OCI-LY7 (cell line): Measurements from ENCODE around the gene ZNF609. TPM values are rescaled to one million over a fixed set of nuclear protein-coding genes. Genes with fewer than 3 reads are reported as not detected.

Source experiments
- BruUV-seq: library from RNA; stranded (reverse); fragments of 400-500 nt; replicated peaks from 2 replicates; lab custom pipeline; 2021; lab: Mats Ljungman, UMichigan
- CTCF ChIA-PET: fragments of 300-600 bp; sonication (Branson Sonifier 250); formaldehyde crosslinking; loops from one replicate; lab custom pipeline; 2022; ENCODE audit warnings: antibody characterized with exemption; ENCODE audit not compliant: unreplicated experiment; lab: Charles Lee
- POLR2A ChIA-PET: fragments of 300-600 bp; sonication (Branson Sonifier 250); formaldehyde crosslinking; loops from one replicate; lab custom pipeline; 2022; ENCODE audit warnings: antibody characterized with exemption; lab: Charles Lee
- DNase-seq: peaks from one replicate; pipeline ENCODE4 v3.0.0-alpha.2; 2015; ENCODE audit warnings: low spot score
- H2AFZ ChIP-seq: fragments of 200-600 bp; sonication (generic), shearing (Covaris generic); 2 replicates; pipeline ENCODE4 v1.6.1; 2014; ENCODE audit warnings: mild to moderate bottlenecking, antibody characterized with exemption, low read length, moderate library complexity
- H3K27ac ChIP-seq: fragments of 200-600 bp; sonication (generic); 2 replicates; pipeline ENCODE4 v1.5.1; 2014; ENCODE audit warnings: mixed run types, low read depth, mild to moderate bottlenecking, moderate library complexity, low read length, inconsistent platforms; ENCODE audit not compliant: poor library complexity, severe bottlenecking
- H3K36me3 ChIP-seq: fragments of 200-600 bp; sonication (generic); 2 replicates; pipeline ENCODE4 v1.6.1; 2014; ENCODE audit warnings: mild to moderate bottlenecking, antibody characterized with exemption, low read length, moderate library complexity, mixed read lengths; ENCODE audit not compliant: insufficient read depth
- H3K4me1 ChIP-seq: fragments of 200-600 bp; sonication (generic); 2 replicates; pipeline ENCODE4 v1.5.1; 2014; ENCODE audit warnings: mild to moderate bottlenecking, low read length; ENCODE audit not compliant: insufficient read depth, poor library complexity, severe bottlenecking
- H3K4me2 ChIP-seq: fragments of 200-600 bp; sonication (generic); 2 replicates; pipeline ENCODE4 v1.6.1; 2014; ENCODE audit warnings: mild to moderate bottlenecking, low read length
- H3K4me3 ChIP-seq: fragments of 200-600 bp; sonication (generic); 2 replicates; pipeline ENCODE4 v1.5.1; 2014; ENCODE audit warnings: mild to moderate bottlenecking, low read depth, low read length; ENCODE audit not compliant: poor library complexity, severe bottlenecking
- H3K79me2 ChIP-seq: fragments of 200-600 bp; sonication (generic); 2 replicates; pipeline ENCODE4 v1.6.1; 2016; ENCODE audit warnings: low read depth, mild to moderate bottlenecking, low read length, moderate library complexity, mixed read lengths; ENCODE audit not compliant: insufficient read depth
- H3K9me2 ChIP-seq: fragments of 200-600 bp; sonication (generic); 2 replicates; pipeline ENCODE4 v1.6.1; 2016; ENCODE audit warnings: mild to moderate bottlenecking, low read length, mixed read lengths; ENCODE audit not compliant: insufficient read depth
- H3K9me3 ChIP-seq: fragments of 200-600 bp; sonication (generic); 2 replicates; pipeline ENCODE4 v1.6.1; 2014; ENCODE audit warnings: mild to moderate bottlenecking, mixed run types, low read length, mixed read lengths
- H4K20me1 ChIP-seq: fragments of 200-600 bp; sonication (generic); 2 replicates; pipeline ENCODE4 v1.6.1; 2014; ENCODE audit warnings: mild to moderate bottlenecking, antibody characterized with exemption, low read length, moderate library complexity, mixed read lengths; ENCODE audit not compliant: insufficient read depth
- EZH2phosphoT487 ChIP-seq: fragments of 200-600 bp; sonication (generic); IDR thresholded peaks from 2 replicates; pipeline ENCODE4 v1.6.1; 2018; ENCODE audit warnings: low read depth, borderline replicate concordance, mild to moderate bottlenecking, mixed run types, antibody characterized with exemption, low read length, moderate library complexity, mixed read lengths
- intact Hi-C: fragments of 100-400 bp; cut with micrococcal nuclease; formaldehyde crosslinking; loops from one replicate; pipeline ENCODE4 v1.10.0; 2022; ENCODE audit not compliant: unreplicated experiment
- total RNA-seq, 2 experiments: library from RNA; depleted of rRNA in 1 of 2; stranded (reverse); fragments of >200 nt in 1 of 2; shearing (Covaris generic) in 1 of 2; gene quantifications; 2 replicates each; pipeline ENCODE4 v1.2.3, GENCODE V29; 2014 to 2022
- TF ChIP-seq, protein P1 (sequence below): fragments of 200-600 bp; sonication (generic); conservative IDR thresholded peaks from 2 replicates; pipeline ENCODE4 v1.5.1; 2014; ENCODE audit warnings: mild to moderate bottlenecking, antibody characterized with exemption, low read length, moderate library complexity, mixed read lengths

Gene ZNF609
- total RNA-seq, 2 experiments from 2014 or later, result 17.2 to 35.1 TPM

DNA sequence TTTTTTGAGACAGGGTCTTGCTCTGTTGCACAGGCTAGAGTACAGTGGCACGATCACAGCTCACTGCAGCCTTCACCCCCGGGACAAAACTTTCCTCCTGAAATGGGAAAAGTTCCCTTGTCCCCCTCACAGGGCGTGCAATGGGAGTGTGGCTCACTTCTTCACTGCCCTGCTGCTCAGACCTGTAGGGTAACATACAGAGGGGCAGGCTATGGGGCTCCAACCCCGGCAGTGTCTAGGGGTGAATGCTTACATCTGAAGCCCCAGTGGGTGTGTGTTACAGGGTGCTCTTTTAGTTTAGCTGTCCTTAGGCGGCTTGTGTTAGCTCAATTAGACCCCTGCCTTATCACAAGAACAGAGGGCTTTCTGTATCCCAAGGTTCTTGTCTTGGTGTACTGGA lies 157.8 kb downstream of the ZNF609 start:
- no peak overlapping the region for H3K4me3 ChIP-seq
- intact Hi-C loops, result no loop called here
- no peaks in the 10 kb centered on the region for H3K9me3 ChIP-seq
- H3K79me2 ChIP-seq, result no peaks in the 10 kb centered on the region; the same call in 1 of the 2 replicates
- CTCF ChIA-PET, result no interaction called here
- H3K36me3 ChIP-seq, result no peaks in the 10 kb centered on the region; the same call in 1 of the 2 replicates
- TF ChIP-seq, protein P1, sequence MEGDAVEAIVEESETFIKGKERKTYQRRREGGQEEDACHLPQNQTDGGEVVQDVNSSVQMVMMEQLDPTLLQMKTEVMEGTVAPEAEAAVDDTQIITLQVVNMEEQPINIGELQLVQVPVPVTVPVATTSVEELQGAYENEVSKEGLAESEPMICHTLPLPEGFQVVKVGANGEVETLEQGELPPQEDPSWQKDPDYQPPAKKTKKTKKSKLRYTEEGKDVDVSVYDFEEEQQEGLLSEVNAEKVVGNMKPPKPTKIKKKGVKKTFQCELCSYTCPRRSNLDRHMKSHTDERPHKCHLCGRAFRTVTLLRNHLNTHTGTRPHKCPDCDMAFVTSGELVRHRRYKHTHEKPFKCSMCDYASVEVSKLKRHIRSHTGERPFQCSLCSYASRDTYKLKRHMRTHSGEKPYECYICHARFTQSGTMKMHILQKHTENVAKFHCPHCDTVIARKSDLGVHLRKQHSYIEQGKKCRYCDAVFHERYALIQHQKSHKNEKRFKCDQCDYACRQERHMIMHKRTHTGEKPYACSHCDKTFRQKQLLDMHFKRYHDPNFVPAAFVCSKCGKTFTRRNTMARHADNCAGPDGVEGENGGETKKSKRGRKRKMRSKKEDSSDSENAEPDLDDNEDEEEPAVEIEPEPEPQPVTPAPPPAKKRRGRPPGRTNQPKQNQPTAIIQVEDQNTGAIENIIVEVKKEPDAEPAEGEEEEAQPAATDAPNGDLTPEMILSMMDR, result no peak
- no peak for TF ChIP-seq EZH2phosphoT487
- peaks cover 24% of the 10 kb centered on the region for H3K4me1 ChIP-seq
- no TSS peak for BruUV-seq
- H3K27ac ChIP-seq, result no peak overlapping the region
- no peak overlapping the region for H2AFZ ChIP-seq
- peaks cover 7% of the 10 kb centered on the region; the same call in 1 of the 2 replicates for H4K20me1 ChIP-seq
- POLR2A ChIA-PET, result no interaction called here
- no peaks in the 10 kb centered on the region for H3K9me2 ChIP-seq
- no peak overlapping the region for H3K4me2 ChIP-seq
- no peak for DNase-seq

DNA sequence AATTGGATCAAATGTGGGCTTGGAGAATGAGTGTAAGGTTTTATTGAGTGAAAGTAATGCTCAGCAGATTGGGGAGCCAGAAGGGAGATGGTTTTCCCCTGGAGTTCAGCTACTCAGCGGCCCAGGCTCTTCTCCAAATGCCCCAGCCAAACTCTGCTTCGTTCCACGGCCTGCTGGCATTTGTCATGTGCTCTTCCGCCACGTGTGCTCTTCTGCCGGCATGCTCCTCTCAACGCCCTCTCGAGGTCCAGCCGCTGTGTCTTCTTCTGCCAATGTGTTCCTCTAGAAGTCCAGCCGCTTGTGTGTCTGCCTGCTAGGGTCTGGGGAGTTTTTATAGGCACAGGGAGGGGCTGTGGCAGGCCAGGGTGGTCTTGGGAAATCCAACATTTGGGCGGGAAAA lies 158.2 kb downstream of the ZNF609 start:
- Histone ChIP-seq H3K36me3 (no peaks in the 10 kb centered on the region; the same call in 1 of the 2 replicates), H4K20me1 (peaks cover 7% of the 10 kb centered on the region; the same call in 1 of the 2 replicates), H3K27ac (no peak overlapping the region), H3K4me1 (peaks cover 28% of the 10 kb centered on the region), H3K4me2 (no peak overlapping the region), H3K4me3 (no peak overlapping the region), H3K9me3 (no peaks in the 10 kb centered on the region), H3K79me2 (no peaks in the 10 kb centered on the region; the same call in 1 of the 2 replicates), H2AFZ (no peak overlapping the region), H3K9me2 (no peaks in the 10 kb centered on the region)
- no TSS peak for BruUV-seq
- TF ChIP-seq EZH2phosphoT487, result no peak
- TF ChIP-seq, protein P1, result no peak
- ChIA-PET POLR2A (interaction anchor here (1.1 kb wide), 1 partner anchor 17 kb away, joined by 3 read pairs; no protein-coding TSS in a partner anchor), CTCF (no interaction called here)
- DNase-seq, result no peak
- intact Hi-C loops, result no loop called here
